CD4-positive, alpha-beta T cell (primary cell): ENCODE results near the gene GDF15. TPM values are rescaled to one million over a fixed set of nuclear protein-coding genes. Genes with fewer than 3 reads are reported as not detected.

Source experiments
- ATAC-seq: fragments of 200-7000 bp; cut with Tn5 transposase; one replicate; pipeline ENCODE4 v1.10.0; 2022; ENCODE audit warnings: mild to moderate bottlenecking; ENCODE audit not compliant: poor library complexity
- CTCF ChIA-PET: fragments of 350-600 bp; sonication (Branson Sonifier 250); formaldehyde crosslinking; loops from one replicate; lab custom pipeline; 2021; ENCODE audit warnings: antibody characterized with exemption, inconsistent platforms; lab: Charles Lee
- POLR2A ChIA-PET: fragments of 350-600 bp; sonication (Branson Sonifier 250); formaldehyde crosslinking; loops from one replicate; lab custom pipeline; 2021; ENCODE audit warnings: antibody characterized with exemption, inconsistent platforms; lab: Charles Lee
- DNase-seq, 14 experiments: peaks; one replicate each; pipeline ENCODE4 v3.0.0-alpha.2; 2013 to 2020; ENCODE audit warnings: mixed read lengths in 2 of 14
- H3K27ac ChIP-seq, 2 donors: one replicate each; pipeline versions ENCODE4 v1.5.1 to v1.7.0; 2013; ENCODE audit warnings: low read length in 2 of 2, low read depth in 1 of 2, mild to moderate bottlenecking in 1 of 2
- H3K27me3 ChIP-seq, 2 experiments: 1 replicate in 1 of 2; 2 replicates in 1 of 2; pipeline versions ENCODE4 v1.6.1 to v1.7.0; 2013; ENCODE audit warnings: low read length in 2 of 2, control low read depth in 1 of 2, mild to moderate bottlenecking in 1 of 2, moderate library complexity in 1 of 2; ENCODE audit not compliant: insufficient read depth in 2 of 2, control insufficient read depth in 1 of 2
- H3K36me3 ChIP-seq: one replicate; pipeline ENCODE4 v1.6.1; 2013; ENCODE audit warnings: low read length, control low read depth; ENCODE audit not compliant: insufficient read depth
- H3K4me1 ChIP-seq: one replicate; pipeline ENCODE4 v1.6.1; 2013; ENCODE audit warnings: low read length, control low read depth; ENCODE audit not compliant: insufficient read depth
- H3K4me3 ChIP-seq: one replicate; pipeline ENCODE4 v1.5.1; 2013; ENCODE audit warnings: mild to moderate bottlenecking, low read length, moderate library complexity
- H3K9me3 ChIP-seq, 2 experiments: 1 replicate in 1 of 2; 2 replicates in 1 of 2; pipeline versions ENCODE4 v1.6.1 to v1.7.0; 2013; ENCODE audit warnings: low read length in 2 of 2, mild to moderate bottlenecking in 2 of 2, control low read depth in 1 of 2, moderate library complexity in 1 of 2; ENCODE audit not compliant: control insufficient read depth in 1 of 2, insufficient read depth in 1 of 2
- H3K27ac Mint-ChIP-seq: one replicate; pipeline ENCODE4 v1.8.0; 2020; ENCODE audit warnings: mixed read lengths
- H3K27me3 Mint-ChIP-seq: one replicate; pipeline ENCODE4 v1.8.0; 2021; ENCODE audit warnings: mixed read lengths
- H3K36me3 Mint-ChIP-seq: one replicate; pipeline ENCODE4 v1.8.0; 2021; ENCODE audit warnings: low read depth, mixed read lengths
- H3K4me1 Mint-ChIP-seq: one replicate; pipeline ENCODE4 v1.8.0; 2021; ENCODE audit warnings: low read depth, mixed read lengths
- H3K4me3 Mint-ChIP-seq: one replicate; pipeline ENCODE4 v1.8.0; 2020; ENCODE audit warnings: mild to moderate bottlenecking, mixed read lengths
- H3K9me3 Mint-ChIP-seq: one replicate; pipeline ENCODE4 v1.8.0; 2020; ENCODE audit warnings: mixed read lengths
- intact Hi-C, 2 experiments: fragments of 100-400 bp; cut with DNase I in 1 of 2; cut with micrococcal nuclease in 1 of 2; formaldehyde crosslinking; loops; one replicate each; pipeline versions ENCODE4 v1.15.1 to v1.9.0; 2023 to 2025; cut with DNase I, micrococcal nuclease
- total RNA-seq, 174 experiments: library from RNA in 2 of 174; stranded (reverse) in 2 of 174; gene quantifications; one replicate each; pipeline ENCODE4 v1.2.3 and lab custom pipeline; 2021 to 2026
- TF ChIP-seq, protein P1 (sequence below): fragments of 200-600 bp; IDR thresholded peaks from one replicate; pipeline ENCODE4 v1.8.0; 2022; ENCODE audit warnings: antibody characterized with exemption, mild to moderate bottlenecking

GDF15 gene
- total RNA-seq, 2 experiments from 2014 or later, result not detected

DNA sequence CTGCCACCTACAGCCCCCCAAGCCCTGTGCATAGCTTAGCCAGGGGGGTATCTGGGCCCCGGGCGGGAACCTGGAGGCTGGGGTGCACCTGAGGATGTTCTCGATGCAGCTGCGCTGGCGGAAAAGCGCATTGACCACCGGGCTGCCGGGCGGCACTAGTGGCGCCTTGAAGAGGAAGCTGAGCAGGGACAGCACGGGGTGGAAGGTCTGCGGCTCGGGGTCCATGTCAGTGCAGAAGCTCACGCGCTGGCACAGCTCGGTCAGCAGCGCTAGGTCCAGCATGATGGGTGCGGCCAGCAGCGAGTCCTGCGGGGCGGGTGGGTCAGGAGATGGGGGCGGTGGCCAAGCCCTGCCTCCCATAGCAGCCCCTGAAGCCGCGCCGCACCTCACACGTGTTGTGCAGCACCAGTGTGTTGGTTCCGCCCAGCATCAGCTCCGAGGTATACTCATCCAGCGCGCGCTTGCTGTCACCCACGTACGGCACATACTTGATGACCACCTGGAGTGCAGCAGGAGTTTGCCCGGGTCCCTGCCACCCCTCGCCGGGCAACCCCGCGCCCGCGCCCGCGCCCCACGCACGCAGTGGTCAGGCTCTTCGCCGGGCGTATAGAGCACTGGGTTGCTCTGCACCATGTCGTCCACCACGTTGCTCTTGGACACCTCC is 49.4 kb downstream of the GDF15 start:
- peak overlapping the region; percentile 20 for H3K27ac Mint-ChIP-seq
- POLR2A ChIA-PET, result interaction anchor here (2.4 kb wide), 1 partner anchor 16 kb away, joined by 20 read pairs; the partner anchor contains the start of gene SSBP4
- H3K36me3 Mint-ChIP-seq, result peaks cover under 1% of the 10 kb centered on the region
- CTCF ChIA-PET, result interaction anchor here (1.6 kb wide), 1 partner anchor 16 kb away, joined by 3 read pairs; no protein-coding TSS in a partner anchor
- Histone ChIP-seq H3K9me3 (no peaks in the 10 kb centered on the region), H3K27ac (no peak overlapping the region), H3K4me1 (peaks cover 57% of the 10 kb centered on the region), H3K4me3 (no peak overlapping the region), H3K27me3 (no peaks in the 10 kb centered on the region), H3K36me3 (peaks cover 15% of the 10 kb centered on the region)
- DNase-seq, result peak in 1 of 14 experiments; percentile 52
- H3K27me3 Mint-ChIP-seq, result no peaks in the 10 kb centered on the region
- TF ChIP-seq, protein P1, sequence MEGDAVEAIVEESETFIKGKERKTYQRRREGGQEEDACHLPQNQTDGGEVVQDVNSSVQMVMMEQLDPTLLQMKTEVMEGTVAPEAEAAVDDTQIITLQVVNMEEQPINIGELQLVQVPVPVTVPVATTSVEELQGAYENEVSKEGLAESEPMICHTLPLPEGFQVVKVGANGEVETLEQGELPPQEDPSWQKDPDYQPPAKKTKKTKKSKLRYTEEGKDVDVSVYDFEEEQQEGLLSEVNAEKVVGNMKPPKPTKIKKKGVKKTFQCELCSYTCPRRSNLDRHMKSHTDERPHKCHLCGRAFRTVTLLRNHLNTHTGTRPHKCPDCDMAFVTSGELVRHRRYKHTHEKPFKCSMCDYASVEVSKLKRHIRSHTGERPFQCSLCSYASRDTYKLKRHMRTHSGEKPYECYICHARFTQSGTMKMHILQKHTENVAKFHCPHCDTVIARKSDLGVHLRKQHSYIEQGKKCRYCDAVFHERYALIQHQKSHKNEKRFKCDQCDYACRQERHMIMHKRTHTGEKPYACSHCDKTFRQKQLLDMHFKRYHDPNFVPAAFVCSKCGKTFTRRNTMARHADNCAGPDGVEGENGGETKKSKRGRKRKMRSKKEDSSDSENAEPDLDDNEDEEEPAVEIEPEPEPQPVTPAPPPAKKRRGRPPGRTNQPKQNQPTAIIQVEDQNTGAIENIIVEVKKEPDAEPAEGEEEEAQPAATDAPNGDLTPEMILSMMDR, result no peak
- H3K4me1 Mint-ChIP-seq, result peaks cover 25% of the 10 kb centered on the region
- no peaks in the 10 kb centered on the region for H3K9me3 Mint-ChIP-seq
- intact Hi-C loops, result no loop called here
- no peak for ATAC-seq
- H3K4me3 Mint-ChIP-seq, result peak overlapping the region; percentile 83

DNA sequence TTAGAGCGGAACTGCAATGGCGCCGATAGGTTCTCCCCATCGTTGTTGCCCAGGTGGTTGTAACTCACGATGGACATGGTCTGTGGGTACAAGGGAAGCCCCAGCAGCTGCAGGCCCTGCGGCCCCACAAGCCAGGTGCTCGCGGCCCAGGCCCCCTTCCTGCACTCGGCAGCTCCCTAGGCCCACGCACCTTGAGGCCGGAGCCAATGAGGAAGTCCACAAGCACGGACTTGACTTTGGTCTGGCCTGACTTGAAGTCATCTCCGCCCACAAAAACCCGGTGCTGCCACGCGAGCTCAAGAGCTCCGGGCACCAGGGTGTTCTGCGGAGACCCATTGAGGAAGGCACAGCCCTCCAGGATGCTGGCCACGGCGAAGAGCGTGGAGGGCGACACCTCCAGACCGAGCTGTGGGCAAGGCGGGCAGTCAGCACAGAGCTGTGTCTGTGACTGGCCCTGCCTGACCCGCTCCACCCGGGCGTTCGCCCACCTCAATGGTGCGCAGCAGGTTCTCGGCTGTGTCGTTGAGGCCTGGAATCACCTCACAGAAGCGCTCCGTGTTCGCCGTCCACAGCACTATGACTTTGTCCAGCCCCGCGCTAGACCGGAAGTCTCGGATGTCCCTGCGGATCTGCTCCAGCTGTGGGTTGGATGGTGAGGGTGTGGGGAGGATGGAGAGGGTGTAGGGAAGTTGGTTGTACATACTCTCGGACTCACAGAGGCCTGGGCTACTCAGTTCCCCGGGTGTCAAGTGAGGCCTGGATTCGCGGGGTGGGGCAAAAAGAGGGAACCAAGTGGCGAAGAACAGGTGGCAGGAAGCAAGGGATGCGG is 50.1 kb downstream of the GDF15 start:
- no peaks in the 10 kb centered on the region for H3K27me3 ChIP-seq
- TF ChIP-seq, protein P1, result no peak
- POLR2A ChIA-PET, result interaction anchor here (2.4 kb wide), 1 partner anchor 17 kb away, joined by 20 read pairs; the partner anchor contains the start of gene SSBP4
- H3K36me3 ChIP-seq, result peaks cover 12% of the 10 kb centered on the region
- H3K9me3 ChIP-seq, result no peaks in the 10 kb centered on the region
- peak in 1 of 14 experiments; percentile 55 for DNase-seq
- H3K27ac ChIP-seq, result no peak overlapping the region
- Mint-ChIP-seq H3K4me3 (peak overlapping the region; percentile 77), H3K4me1 (peaks cover 26% of the 10 kb centered on the region), H3K9me3 (no peaks in the 10 kb centered on the region), H3K36me3 (peaks cover 5% of the 10 kb centered on the region), H3K27ac (no peak overlapping the region), H3K27me3 (no peaks in the 10 kb centered on the region)
- intact Hi-C loops, result no loop called here
- H3K4me3 ChIP-seq, result peak overlapping the region; percentile 68
- peaks cover 54% of the 10 kb centered on the region for H3K4me1 ChIP-seq
- no peak for ATAC-seq
- CTCF ChIA-PET, result interaction anchor here (1.9 kb wide), 1 partner anchor 15 kb away, joined by 4 read pairs; no protein-coding TSS in a partner anchor

DNA sequence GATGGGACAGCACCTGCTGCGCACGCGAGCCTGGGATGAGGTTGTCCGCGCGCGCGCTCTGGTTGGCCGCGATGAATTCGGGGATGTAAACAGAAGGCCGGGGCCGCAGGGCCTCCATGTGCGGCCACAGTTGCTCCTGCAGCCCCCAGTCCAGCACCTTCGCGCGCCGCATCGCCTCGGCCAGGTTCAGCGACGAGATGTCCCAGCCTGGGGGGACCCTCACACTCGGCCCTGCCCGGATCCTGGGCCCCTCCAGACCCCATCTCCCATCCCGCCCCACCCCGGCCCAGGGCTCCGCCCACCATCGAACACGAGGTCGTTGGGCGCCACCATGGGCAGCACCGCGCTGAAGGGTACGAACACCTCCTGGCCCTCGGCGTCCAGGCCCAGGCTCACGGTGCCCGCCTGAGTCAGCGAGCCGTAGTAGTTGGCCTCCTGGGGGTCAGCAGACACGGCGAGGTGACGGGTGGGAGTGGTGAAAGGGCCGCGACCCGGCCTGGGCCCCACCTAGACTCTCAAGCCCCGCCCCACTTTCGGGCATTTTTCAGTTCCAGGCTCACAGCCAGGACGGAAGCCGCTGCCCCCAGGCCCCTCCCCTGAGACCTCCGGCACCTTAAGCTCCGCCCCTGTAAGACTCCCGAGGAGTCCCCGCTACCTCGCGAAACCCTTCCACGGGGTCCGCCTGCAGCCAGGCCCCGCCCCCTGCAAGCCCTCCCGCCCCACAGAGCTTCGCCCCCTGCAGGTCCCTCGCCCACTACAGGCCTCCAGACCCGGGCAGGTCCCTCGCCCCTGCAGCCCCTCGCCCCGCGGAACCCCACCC is 50.9 kb downstream of the GDF15 start:
- TF ChIP-seq, protein P1, result no peak
- Histone ChIP-seq H3K27me3 (no peaks in the 10 kb centered on the region), H3K9me3 (peaks cover 0 to 3% of the 10 kb centered on the region in 2 experiments), H3K4me3 (peak overlapping the region; percentile 68), H3K27ac (no peak overlapping the region), H3K4me1 (peaks cover 54% of the 10 kb centered on the region), H3K36me3 (peaks cover 8% of the 10 kb centered on the region)
- ChIA-PET CTCF (interaction anchor here (1.9 kb wide), 1 partner anchor 14 kb away, joined by 4 read pairs; no protein-coding TSS in a partner anchor), POLR2A (interaction anchor here (0.5 to 1.1 kb wide), 6 partner anchors 8 to 483 kb away, joined by 3 to 7 read pairs (median 4); partner anchors contain the start of genes COPE, DDX49, JUND and SSBP4)
- no peaks in the 10 kb centered on the region for H3K9me3 Mint-ChIP-seq
- peaks cover 34% of the 10 kb centered on the region for H3K4me1 Mint-ChIP-seq
- no peaks in the 10 kb centered on the region for H3K27me3 Mint-ChIP-seq
- H3K4me3 Mint-ChIP-seq, result peak overlapping the region; percentile 84
- H3K27ac Mint-ChIP-seq, result no peak overlapping the region
- DNase-seq (peak; percentile 50 to 90 (median 74)), ATAC-seq (peak; percentile 57)
- peaks cover 5% of the 10 kb centered on the region for H3K36me3 Mint-ChIP-seq
- intact Hi-C loops, result no loop called here
